ENCODE measurements around the gene EIF4E2.

Gene EIF4E2

GRCh38 chr2:232580648-232580981 lies 30.1 kb downstream of the EIF4E2 start:
- TF ChIP-seq CTCF (IDR thresholded peaks at IDR 0.05): no peak
- peaks cover 54% of the 10 kb centered on the region for H3K36me3 ChIP-seq
- no peaks in the 10 kb centered on the region for H3K27me3 ChIP-seq
- H3K9me3 ChIP-seq: no peaks in the 10 kb centered on the region
- no peak overlapping the region for H3K27ac ChIP-seq
- no peaks in the 10 kb centered on the region for H3K4me1 ChIP-seq (ENCODE audit: control insufficient read depth in 1 of 2, insufficient read depth in 1 of 2, low read depth in 1 of 2, low read length in 1 of 2)
- H3K4me3 ChIP-seq (ENCODE audit: low read depth in 1 of 2, low read length in 1 of 2): no peak overlapping the region

DNA sequence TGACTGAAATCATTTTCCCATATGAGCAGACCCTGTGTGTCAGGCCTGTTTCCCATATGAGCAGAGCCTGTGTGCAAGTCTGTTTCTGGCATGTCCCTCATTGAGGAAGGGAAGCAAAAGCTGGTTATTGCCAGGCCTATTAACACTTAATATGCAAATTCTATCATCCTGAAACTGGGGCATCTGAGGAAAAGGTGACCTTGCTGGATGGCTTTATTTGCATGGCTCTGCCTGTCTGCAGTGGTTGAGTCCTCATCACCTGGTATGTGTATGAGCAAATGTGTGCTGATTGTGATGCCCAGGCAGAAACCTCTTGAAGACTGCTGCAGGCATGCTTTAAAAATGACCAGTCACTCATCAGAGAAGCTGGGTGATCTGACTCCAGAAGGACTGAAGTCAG lies 31.2 kb downstream of the EIF4E2 start:
- Histone ChIP-seq H3K4me1 (ENCODE audit: control insufficient read depth in 1 of 2, insufficient read depth in 1 of 2, low read depth in 1 of 2, low read length in 1 of 2) (no peaks in the 10 kb centered on the region), H3K36me3 (peaks cover 49% of the 10 kb centered on the region), H3K4me3 (ENCODE audit: low read depth in 1 of 2, low read length in 1 of 2) (no peak overlapping the region), H3K9me3 (no peaks in the 10 kb centered on the region), H3K27me3 (no peaks in the 10 kb centered on the region), H3K27ac (no peak overlapping the region)
- TF ChIP-seq CTCF (IDR thresholded peaks at IDR 0.05): no peak

- peaks cover 37% of the 10 kb centered on the region for H3K36me3 ChIP-seq
- no peak overlapping the region for H3K27ac ChIP-seq
- H3K27me3 ChIP-seq: no peaks in the 10 kb centered on the region
- no peaks in the 10 kb centered on the region for H3K4me1 ChIP-seq (ENCODE audit: control insufficient read depth in 1 of 2, insufficient read depth in 1 of 2, low read depth in 1 of 2, low read length in 1 of 2)
- TF ChIP-seq CTCF (IDR thresholded peaks at IDR 0.05): no peak
- H3K4me3 ChIP-seq (ENCODE audit: low read depth in 1 of 2, low read length in 1 of 2): no peak overlapping the region
- H3K9me3 ChIP-seq: no peaks in the 10 kb centered on the region
Observed at GRCh38 chr2:232584238-232584637, 33.7 kb downstream of the EIF4E2 start.

GRCh38 chr2:232586943-232587505 lies 36.5 kb downstream of the EIF4E2 start:
- no peaks in the 10 kb centered on the region for H3K27me3 ChIP-seq
- H3K4me1 ChIP-seq (ENCODE audit: control insufficient read depth in 1 of 2, insufficient read depth in 1 of 2, low read depth in 1 of 2, low read length in 1 of 2): no peaks in the 10 kb centered on the region
- no peak for TF ChIP-seq CTCF (IDR thresholded peaks at IDR 0.05)
- H3K27ac ChIP-seq: no peak overlapping the region
- H3K36me3 ChIP-seq: peaks cover 24% of the 10 kb centered on the region
- H3K9me3 ChIP-seq: no peaks in the 10 kb centered on the region
- no peak overlapping the region for H3K4me3 ChIP-seq (ENCODE audit: low read depth in 1 of 2, low read length in 1 of 2)

DNA sequence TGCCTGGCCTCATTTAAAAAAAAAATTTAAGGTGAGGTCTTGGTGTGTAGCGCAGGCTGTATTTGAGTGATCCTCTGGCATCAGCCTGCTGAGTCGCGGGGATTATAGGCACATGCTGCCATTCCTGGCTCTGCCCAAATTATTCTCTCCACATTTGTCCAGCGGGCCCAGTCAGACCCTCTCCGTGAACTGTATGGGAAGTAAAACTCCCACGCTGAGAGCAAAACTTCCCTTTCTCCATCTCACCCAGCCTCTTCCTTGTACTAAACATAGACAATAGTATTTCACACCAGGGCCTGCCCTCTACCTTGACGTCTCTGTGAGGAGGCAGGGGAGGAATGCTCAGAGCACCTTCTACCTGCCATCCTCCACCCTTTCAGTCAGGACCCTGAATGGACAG lies 37.0 kb downstream of the EIF4E2 start:
- Histone ChIP-seq H3K9me3 (no peaks in the 10 kb centered on the region), H3K27ac (no peak overlapping the region), H3K27me3 (no peaks in the 10 kb centered on the region), H3K4me1 (ENCODE audit: control insufficient read depth in 1 of 2, insufficient read depth in 1 of 2, low read depth in 1 of 2, low read length in 1 of 2) (no peaks in the 10 kb centered on the region), H3K36me3 (peaks cover 19% of the 10 kb centered on the region), H3K4me3 (ENCODE audit: low read depth in 1 of 2, low read length in 1 of 2) (no peak overlapping the region)
- TF ChIP-seq CTCF (IDR thresholded peaks at IDR 0.05): no peak

DNA sequence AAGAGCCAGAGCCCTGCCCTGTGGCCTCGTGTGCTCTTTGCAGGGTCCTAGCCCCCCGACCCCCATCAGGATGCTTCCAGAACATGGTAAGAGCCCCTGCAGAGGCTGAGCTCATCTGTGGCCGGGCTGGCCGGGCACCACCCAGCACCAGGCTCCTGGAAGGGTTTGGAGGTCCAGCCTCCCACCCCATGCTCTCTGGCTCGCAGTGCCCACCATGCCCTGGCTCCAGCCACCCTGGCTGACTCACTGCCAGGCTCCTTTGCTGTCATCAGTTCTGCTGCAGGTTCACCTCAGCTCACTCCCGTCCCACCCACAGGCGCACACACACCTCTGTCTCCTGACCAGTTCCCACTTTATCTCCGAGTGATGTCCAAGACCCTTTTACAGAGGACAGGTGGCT lies 37.5 kb downstream of the EIF4E2 start:
- H3K27me3 ChIP-seq: no peaks in the 10 kb centered on the region
- H3K27ac ChIP-seq: no peak overlapping the region
- peaks cover 14% of the 10 kb centered on the region for H3K36me3 ChIP-seq
- no peak overlapping the region for H3K4me3 ChIP-seq (ENCODE audit: low read depth in 1 of 2, low read length in 1 of 2)
- no peak for TF ChIP-seq CTCF (IDR thresholded peaks at IDR 0.05)
- H3K4me1 ChIP-seq (ENCODE audit: control insufficient read depth in 1 of 2, insufficient read depth in 1 of 2, low read depth in 1 of 2, low read length in 1 of 2): no peaks in the 10 kb centered on the region
- H3K9me3 ChIP-seq: no peaks in the 10 kb centered on the region

All from neutrophil (primary cell).